MCF 10A (cell line): ENCODE data around the gene CIAO2B. TPM values are rescaled to one million over a fixed set of nuclear protein-coding genes. Genes with fewer than 3 reads are reported as not detected.

Experiments
- BruUV-seq: library from RNA; stranded (reverse); fragments of 400-500 nt; replicated peaks from 2 replicates; lab custom pipeline; 2021; lab: Mats Ljungman, UMichigan
- CTCF ChIA-PET: fragments of 300-600 bp; sonication (Branson Sonifier 250); formaldehyde crosslinking; extraction: SDS; loops from one replicate; lab custom pipeline; 2021; ENCODE audit warnings: antibody characterized with exemption, inconsistent platforms; lab: Yijun Ruan, JAX
- POLR2A ChIA-PET: fragments of 300-600, 350-650 bp; sonication (Branson Sonifier 250); formaldehyde crosslinking; extraction: SDS; loops from one replicate; lab custom pipeline; 2020; ENCODE audit warnings: antibody characterized with exemption, inconsistent platforms; lab: Yijun Ruan, JAX
- DNase-seq: peaks from one replicate; pipeline ENCODE4 v3.0.0-alpha.2; 2018; ENCODE audit not compliant: unreplicated experiment
- H3K27ac Mint-ChIP-seq: one replicate; pipeline ENCODE4 v1.8.0; 2022; ENCODE audit warnings: mild to moderate bottlenecking, low read depth, mixed read lengths; ENCODE audit not compliant: unreplicated experiment
- H3K27me3 Mint-ChIP-seq: one replicate; pipeline ENCODE4 v1.8.0; 2022; ENCODE audit warnings: mixed read lengths; ENCODE audit not compliant: insufficient read depth, unreplicated experiment
- H3K36me3 Mint-ChIP-seq: one replicate; pipeline ENCODE4 v1.8.0; 2022; ENCODE audit warnings: mild to moderate bottlenecking, moderate library complexity, mixed read lengths; ENCODE audit not compliant: insufficient read depth, unreplicated experiment
- H3K4me1 Mint-ChIP-seq: one replicate; pipeline ENCODE4 v1.8.0; 2022; ENCODE audit warnings: mixed read lengths; ENCODE audit not compliant: insufficient read depth, unreplicated experiment
- H3K4me3 Mint-ChIP-seq: one replicate; pipeline ENCODE4 v1.8.0; 2022; ENCODE audit warnings: mild to moderate bottlenecking, moderate library complexity, mixed read lengths; ENCODE audit not compliant: unreplicated experiment
- H3K9me3 Mint-ChIP-seq: one replicate; pipeline ENCODE4 v1.8.0; 2022; ENCODE audit warnings: mixed read lengths; ENCODE audit not compliant: unreplicated experiment
- intact Hi-C: fragments of 100-400 bp; cut with micrococcal nuclease; formaldehyde crosslinking; loops from 2 replicates; pipeline ENCODE4 v1.14.1; 2022
- total RNA-seq: library from RNA; stranded (reverse); gene quantifications from 2 replicates; pipeline ENCODE4 v1.2.3, GENCODE V29; 2022
- TF ChIP-seq, protein P1 (sequence below): fragments of 200-600 bp; IDR thresholded peaks from one replicate; pipeline ENCODE4 v1.8.0; 2022; ENCODE audit warnings: antibody characterized with exemption, mild to moderate bottlenecking; ENCODE audit not compliant: unreplicated experiment

The CIAO2B gene
- total RNA-seq, 1 experiment from 2014 or later, result 133 TPM

DNA sequence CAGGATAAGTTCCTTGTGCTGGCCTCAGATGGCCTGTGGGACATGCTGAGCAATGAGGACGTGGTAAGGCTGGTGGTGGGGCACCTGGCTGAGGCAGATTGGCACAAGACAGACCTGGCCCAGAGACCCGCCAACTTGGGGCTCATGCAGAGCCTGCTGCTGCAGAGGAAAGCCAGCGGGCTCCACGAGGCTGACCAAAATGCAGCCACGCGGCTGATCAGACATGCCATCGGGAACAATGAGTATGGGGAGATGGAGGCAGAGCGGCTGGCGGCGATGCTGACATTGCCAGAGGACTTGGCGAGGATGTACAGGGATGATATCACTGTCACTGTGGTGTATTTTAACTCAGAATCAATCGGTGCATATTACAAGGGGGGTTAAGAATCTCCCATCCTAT, 48.7 kb downstream of the CIAO2B start:
- TF ChIP-seq, protein P1, sequence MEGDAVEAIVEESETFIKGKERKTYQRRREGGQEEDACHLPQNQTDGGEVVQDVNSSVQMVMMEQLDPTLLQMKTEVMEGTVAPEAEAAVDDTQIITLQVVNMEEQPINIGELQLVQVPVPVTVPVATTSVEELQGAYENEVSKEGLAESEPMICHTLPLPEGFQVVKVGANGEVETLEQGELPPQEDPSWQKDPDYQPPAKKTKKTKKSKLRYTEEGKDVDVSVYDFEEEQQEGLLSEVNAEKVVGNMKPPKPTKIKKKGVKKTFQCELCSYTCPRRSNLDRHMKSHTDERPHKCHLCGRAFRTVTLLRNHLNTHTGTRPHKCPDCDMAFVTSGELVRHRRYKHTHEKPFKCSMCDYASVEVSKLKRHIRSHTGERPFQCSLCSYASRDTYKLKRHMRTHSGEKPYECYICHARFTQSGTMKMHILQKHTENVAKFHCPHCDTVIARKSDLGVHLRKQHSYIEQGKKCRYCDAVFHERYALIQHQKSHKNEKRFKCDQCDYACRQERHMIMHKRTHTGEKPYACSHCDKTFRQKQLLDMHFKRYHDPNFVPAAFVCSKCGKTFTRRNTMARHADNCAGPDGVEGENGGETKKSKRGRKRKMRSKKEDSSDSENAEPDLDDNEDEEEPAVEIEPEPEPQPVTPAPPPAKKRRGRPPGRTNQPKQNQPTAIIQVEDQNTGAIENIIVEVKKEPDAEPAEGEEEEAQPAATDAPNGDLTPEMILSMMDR, result no peak
- no peak for DNase-seq
- ChIA-PET CTCF (interaction anchor here (0.7 to 2.7 kb wide), 3 partner anchors 10 to 596 kb away, joined by 3 to 17 read pairs (median 4); partner anchors contain the start of gene ATP6V0D1), POLR2A (no interaction called here)
- Mint-ChIP-seq H3K9me3 (no peaks in the 10 kb centered on the region), H3K27me3 (no peaks in the 10 kb centered on the region), H3K27ac (no peak overlapping the region), H3K4me3 (no peak overlapping the region), H3K4me1 (peaks cover 15% of the 10 kb centered on the region), H3K36me3 (peaks cover 54% of the 10 kb centered on the region)
- intact Hi-C loops, result no loop called here
- BruUV-seq, result no TSS peak

DNA sequence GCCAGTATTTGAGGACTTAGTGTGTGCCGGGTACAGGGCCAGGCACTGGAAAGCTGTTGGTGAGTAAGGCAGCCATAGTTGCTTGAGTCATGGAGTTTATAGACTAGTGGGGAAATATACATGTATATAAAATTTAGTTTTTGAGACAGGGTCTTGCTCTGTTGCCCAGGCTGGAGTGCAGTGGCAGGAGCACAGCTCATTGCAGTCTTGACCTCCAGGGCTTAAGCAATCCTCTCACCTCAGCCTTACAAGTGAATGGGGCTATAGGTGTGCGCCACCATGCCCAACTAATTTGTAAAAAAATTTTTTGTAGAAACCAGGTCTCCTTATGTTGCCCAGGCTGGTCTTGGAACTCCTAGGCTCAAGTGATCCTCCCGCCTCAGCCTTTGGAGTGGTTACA, 51.5 kb downstream of the CIAO2B start:
- Mint-ChIP-seq H3K27ac (no peak overlapping the region), H3K36me3 (peaks cover 35% of the 10 kb centered on the region), H3K4me3 (no peak overlapping the region), H3K9me3 (no peaks in the 10 kb centered on the region), H3K27me3 (no peaks in the 10 kb centered on the region), H3K4me1 (peaks cover 23% of the 10 kb centered on the region)
- intact Hi-C loops, result no loop called here
- ChIA-PET POLR2A (interaction anchor here (1.0 to 3.1 kb wide), 5 partner anchors 8 to 114 kb away, joined by 3 to 25 read pairs (median 4); no protein-coding TSS in a partner anchor), CTCF (interaction anchor here (0.9 to 5.6 kb wide), 7 partner anchors 10 to 347 kb away, joined by 3 to 38 read pairs (median 6); no protein-coding TSS in a partner anchor)
- no peak for DNase-seq
- BruUV-seq, result no TSS peak
- TF ChIP-seq, protein P1, result no peak

Other genes starting within 250 kb of the CIAO2B start
- 27.2 and 36.7 TPM in 2 replicates for gene CMTM4, start 237.7 kb downstream of the CIAO2B start, total RNA-seq
- 97.7 and 106 TPM in 2 replicates for gene DYNC1LI2, start 182.8 kb downstream of the CIAO2B start, total RNA-seq
- gene TERB1, start 132.8 kb downstream of the CIAO2B start, total RNA-seq, result 0.26 and 0.69 TPM in 2 replicates
- 65.5 and 65.7 TPM in 2 replicates for gene NAE1, start 103.4 kb downstream of the CIAO2B start, total RNA-seq
- gene CA7, start 90.0 kb downstream of the CIAO2B start, total RNA-seq, result not detected in 2 replicates
- gene PDP2, start 53.9 kb downstream of the CIAO2B start, total RNA-seq, result 21.5 and 22.8 TPM in 2 replicates
- gene CDH16, start 15.5 kb downstream of the CIAO2B start, total RNA-seq, result 0.25 TPM in 1 of 2 replicates, not detected in the other
- gene RRAD, start 8.9 kb downstream of the CIAO2B start, total RNA-seq, result 0.29 TPM in 1 of 2 replicates, not detected in the other
- gene CES2, start 1.1 kb upstream of the CIAO2B start, total RNA-seq, result 65.7 and 68.7 TPM in 2 replicates
- 0.52 and 0.65 TPM in 2 replicates for gene CES3, start 26.9 kb upstream of the CIAO2B start, total RNA-seq
- 5.1 and 6.6 TPM in 2 replicates for gene CES4A, start 54.2 kb upstream of the CIAO2B start, total RNA-seq
- gene CBFB, start 94.7 kb upstream of the CIAO2B start, total RNA-seq, result 87.1 and 105 TPM in 2 replicates
- gene PHAF1, start 175.5 kb upstream of the CIAO2B start, total RNA-seq, result 13.8 and 14.5 TPM in 2 replicates
- 0.84 and 1.9 TPM in 2 replicates for gene B3GNT9, start 216.6 kb upstream of the CIAO2B start, total RNA-seq
- 12.9 and 13.3 TPM in 2 replicates for gene TRADD, start 225.5 kb upstream of the CIAO2B start, total RNA-seq
- 15.9 and 17.2 TPM in 2 replicates for gene FBXL8, start 225.6 kb upstream of the CIAO2B start, total RNA-seq
- 34.3 and 34.8 TPM in 2 replicates for gene HSF4, start 230.3 kb upstream of the CIAO2B start, total RNA-seq
- gene NOL3, start 236.1 kb upstream of the CIAO2B start, total RNA-seq, result 49.8 and 65.7 TPM in 2 replicates
- gene MATCAP1, start 249.6 kb upstream of the CIAO2B start, total RNA-seq, result 18.1 and 18.7 TPM in 2 replicates